H9 (cell line): ENCODE data around the gene LMTK3. TPM values are rescaled to one million over a fixed set of nuclear protein-coding genes. Genes with fewer than 3 reads are reported as not detected.

Source experiments
- DNase-seq: peaks from one replicate; pipeline ENCODE4 v3.0.0-alpha.2; 2017
- H2AFZ ChIP-seq: one replicate; pipeline ENCODE4 v1.6.1; 2013; ENCODE audit warnings: mild to moderate bottlenecking, low read length, control low read depth, moderate library complexity
- H2AK5ac ChIP-seq: 2 replicates; pipeline ENCODE4 v1.6.1; 2013; ENCODE audit warnings: low read length, control low read depth, mixed read lengths; ENCODE audit not compliant: insufficient read length
- H2BK120ac ChIP-seq: one replicate; pipeline ENCODE4 v1.6.1; 2013; ENCODE audit warnings: low read depth, mild to moderate bottlenecking, low read length, control low read depth, inconsistent platforms; ENCODE audit not compliant: poor library complexity, severe bottlenecking
- H2BK12ac ChIP-seq: 2 replicates; pipeline ENCODE4 v1.6.1; 2013; ENCODE audit warnings: low read length, control low read depth, mixed read lengths, low read depth; ENCODE audit not compliant: insufficient read length
- H2BK15ac ChIP-seq: 2 replicates; pipeline ENCODE4 v1.6.1; 2013; ENCODE audit warnings: low read depth, low read length, control low read depth
- H2BK20ac ChIP-seq: one replicate; pipeline ENCODE4 v1.6.1; 2013; ENCODE audit warnings: low read depth, mild to moderate bottlenecking, low read length, control low read depth, inconsistent platforms; ENCODE audit not compliant: poor library complexity, severe bottlenecking
- H2BK5ac ChIP-seq: 2 replicates; pipeline ENCODE4 v1.6.1; 2013; ENCODE audit warnings: low read length, control low read depth, mixed read lengths; ENCODE audit not compliant: insufficient read length
- H3K14ac ChIP-seq: 2 replicates; pipeline ENCODE4 v1.6.1; 2013; ENCODE audit warnings: low read length, control low read depth; ENCODE audit not compliant: insufficient read depth
- H3K18ac ChIP-seq: 2 replicates; pipeline ENCODE4 v1.6.1; 2013; ENCODE audit warnings: low read depth, mild to moderate bottlenecking, mixed read lengths, low read length, control low read depth; ENCODE audit not compliant: insufficient read length
- H3K23ac ChIP-seq: 2 replicates; pipeline ENCODE4 v1.6.1; 2013; ENCODE audit warnings: low read length, control low read depth, mixed read lengths, low read depth; ENCODE audit not compliant: insufficient read length
- H3K23me2 ChIP-seq: 2 replicates; pipeline ENCODE4 v1.6.1; 2013; ENCODE audit warnings: low read depth, mild to moderate bottlenecking, mixed read lengths, low read length, control low read depth; ENCODE audit not compliant: insufficient read length, poor library complexity, severe bottlenecking
- H3K27ac ChIP-seq: 2 replicates; pipeline ENCODE4 v1.5.1; 2013; ENCODE audit warnings: low read length, control low read depth, mixed read lengths, low read depth; ENCODE audit not compliant: insufficient read length
- H3K27me3 ChIP-seq: 2 replicates; pipeline ENCODE4 v1.6.1; 2013; ENCODE audit warnings: low read length, control low read depth, inconsistent platforms; ENCODE audit not compliant: insufficient read depth
- H3K4ac ChIP-seq: 2 replicates; pipeline ENCODE4 v1.6.1; 2013; ENCODE audit warnings: low read depth, mild to moderate bottlenecking, control low read depth, inconsistent platforms, low read length, moderate library complexity
- H3K4me1 ChIP-seq: 2 replicates; pipeline ENCODE4 v1.6.1; 2013; ENCODE audit warnings: low read length, control low read depth, inconsistent platforms; ENCODE audit not compliant: insufficient read depth
- H3K4me2 ChIP-seq: 2 replicates; pipeline ENCODE4 v1.6.1; 2013; ENCODE audit warnings: low read length, control low read depth, mixed read lengths; ENCODE audit not compliant: insufficient read length, insufficient read depth
- H3K56ac ChIP-seq: 2 replicates; pipeline ENCODE4 v1.6.1; 2013; ENCODE audit warnings: low read depth, mild to moderate bottlenecking, mixed read lengths, low read length, control low read depth; ENCODE audit not compliant: insufficient read length
- H3K79me1 ChIP-seq: 2 replicates; pipeline ENCODE4 v1.6.1; 2013; ENCODE audit warnings: low read depth, mild to moderate bottlenecking, moderate library complexity, low read length, control low read depth, inconsistent platforms; ENCODE audit not compliant: insufficient read depth, poor library complexity, severe bottlenecking
- H3K79me2 ChIP-seq: 2 replicates; pipeline ENCODE4 v1.6.1; 2013; ENCODE audit warnings: low read length, control low read depth, inconsistent platforms; ENCODE audit not compliant: insufficient read depth
- H3K9ac ChIP-seq: 2 replicates; pipeline ENCODE4 v1.6.1; 2013; ENCODE audit warnings: low read length, control low read depth, mixed read lengths; ENCODE audit not compliant: insufficient read length; ENCODE audit errors: extremely low read depth
- H3K9me3 ChIP-seq: one replicate; pipeline ENCODE4 v1.6.1; 2013; ENCODE audit warnings: low read depth, low read length, inconsistent platforms; ENCODE audit not compliant: control insufficient read depth
- H3T11ph ChIP-seq: one replicate; pipeline ENCODE4 v1.6.1; 2013; ENCODE audit warnings: mild to moderate bottlenecking, low read length, control low read depth, inconsistent platforms
- H4K20me1 ChIP-seq: one replicate; pipeline ENCODE4 v1.6.1; 2013; ENCODE audit not compliant: control insufficient read depth, insufficient read length, insufficient read depth
- H4K5ac ChIP-seq: 2 replicates; pipeline ENCODE4 v1.6.1; 2013; ENCODE audit warnings: low read depth, mild to moderate bottlenecking, mixed read lengths, low read length, control low read depth; ENCODE audit not compliant: insufficient read length
- H4K8ac ChIP-seq: replicated peaks from 2 replicates; pipeline ENCODE4 v1.6.1; 2013; ENCODE audit warnings: low read length, control low read depth, mixed read lengths, low read depth; ENCODE audit not compliant: insufficient read length
- H4K91ac ChIP-seq: 2 replicates; pipeline ENCODE4 v1.6.1; 2013; ENCODE audit warnings: low read depth, mild to moderate bottlenecking, moderate library complexity, mixed read lengths, low read length, control low read depth; ENCODE audit not compliant: insufficient read length
- H3K27ac Mint-ChIP-seq, 3 experiments: 2 replicates in 2 of 3; 3 replicates in 1 of 3; pipeline ENCODE4 v1.8.0; 2020 to 2021; ENCODE audit warnings: mixed read lengths in 3 of 3, mild to moderate bottlenecking in 1 of 3, moderate library complexity in 1 of 3
- H3K27me3 Mint-ChIP-seq: 2 replicates; pipeline ENCODE4 v1.8.0; 2021; ENCODE audit warnings: low read depth, mild to moderate bottlenecking, moderate library complexity, mixed read lengths
- H3K36me3 Mint-ChIP-seq, 3 experiments: 2 replicates in 2 of 3; 3 replicates in 1 of 3; pipeline ENCODE4 v1.8.0; 2020 to 2021; ENCODE audit warnings: low read depth in 3 of 3, mixed read lengths in 3 of 3; ENCODE audit not compliant: insufficient read depth in 1 of 3
- H3K4me1 Mint-ChIP-seq, 2 experiments: 2 replicates each; pipeline ENCODE4 v1.8.0; 2020; ENCODE audit warnings: mixed read lengths in 2 of 2
- H3K4me3 Mint-ChIP-seq, 2 experiments: 2 replicates in 1 of 2; 3 replicates in 1 of 2; pipeline ENCODE4 v1.8.0; 2020 to 2021; ENCODE audit warnings: mild to moderate bottlenecking in 2 of 2, mixed read lengths in 2 of 2, moderate library complexity in 1 of 2
- H3K9me3 Mint-ChIP-seq, 2 experiments: 2 replicates in 1 of 2; 3 replicates in 1 of 2; pipeline ENCODE4 v1.8.0; 2020; ENCODE audit warnings: mild to moderate bottlenecking in 2 of 2, mixed read lengths in 2 of 2, moderate library complexity in 1 of 2
- WGBS: extraction: QIAGEN DNeasy Blood & Tissue Kit; methylation state at CpG from one replicate; pipeline ENCODE4 v1.1.7; 2013; ENCODE audit warnings: missing lambda C conversion rate, low lambda C conversion rate, mixed read lengths; ENCODE audit not compliant: insufficient read length; ENCODE audit errors: extremely low coverage; 5-methylcytosine and 5-hydroxymethylcytosine counted together
- total RNA-seq: library from RNA; stranded (reverse); gene quantifications from 2 replicates; pipeline ENCODE4 v1.2.1, GENCODE V29; 2021
- TF ChIP-seq, protein P1 (sequence below): fragments of 200-600 bp; sonication (generic); conservative IDR thresholded peaks from 3 replicates; pipeline ENCODE4 v1.8.0; 2021; ENCODE audit warnings: antibody characterized with exemption, mild to moderate bottlenecking

Gene LMTK3
- total RNA-seq, 1 experiment from 2014 or later: 14.4 TPM

DNA sequence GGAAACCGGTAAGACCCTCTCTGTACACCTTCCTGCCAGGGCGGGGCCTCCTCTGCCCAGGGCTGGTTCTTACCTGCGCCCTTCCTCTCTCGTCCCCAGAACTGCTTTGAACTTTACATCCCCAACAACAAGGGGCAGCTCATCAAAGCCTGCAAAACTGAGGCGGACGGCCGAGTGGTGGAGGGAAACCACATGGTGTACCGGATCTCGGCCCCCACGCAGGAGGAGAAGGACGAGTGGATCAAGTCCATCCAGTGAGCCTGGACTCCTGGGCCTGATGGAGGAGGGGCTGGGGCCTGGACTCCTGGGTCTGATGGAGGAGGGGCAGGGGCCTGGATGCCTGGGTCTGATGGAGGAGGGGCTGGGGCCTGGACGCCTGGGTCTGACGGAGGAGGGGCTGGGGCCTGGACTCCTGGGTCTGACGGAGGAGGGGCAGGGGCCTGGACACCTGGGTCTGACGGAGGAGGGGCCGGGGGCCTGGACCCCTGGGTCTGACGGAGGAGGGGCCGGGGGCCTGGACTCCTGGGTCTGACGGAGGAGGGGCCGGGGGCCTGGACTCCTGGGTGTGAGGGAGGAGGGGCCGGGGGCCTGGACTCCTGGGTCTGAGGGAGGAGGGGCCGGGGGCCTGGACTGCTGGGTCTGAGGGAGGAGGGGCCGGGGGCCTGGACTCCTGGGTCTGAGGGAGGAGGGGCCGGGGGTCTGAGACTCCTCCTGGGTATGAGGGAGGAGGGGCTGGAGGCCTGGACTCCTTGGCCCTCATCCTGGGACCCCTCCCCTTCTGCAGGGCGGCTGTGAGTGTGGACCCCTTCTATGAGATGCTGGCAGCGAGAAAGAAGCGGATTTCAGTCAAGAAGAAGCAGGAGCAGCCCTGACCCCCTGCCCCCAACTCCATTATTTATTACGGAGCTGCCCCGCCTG, 33.0 kb downstream of the LMTK3 start:
- Mint-ChIP-seq H3K4me1 (peaks cover 2 to 11% of the 10 kb centered on the region in 2 experiments; a peak in 3 of 4 replicates), H3K4me3 (no peak overlapping the region), H3K9me3 (no peaks in the 10 kb centered on the region), H3K27me3 (no peaks in the 10 kb centered on the region), H3K36me3 (peaks cover 32 to 70% (median 55%) of the 10 kb centered on the region in 3 experiments), H3K27ac (no peak overlapping the region)
- Histone ChIP-seq H3K9me3 (no peaks in the 10 kb centered on the region), H3K23ac (no peak overlapping the region), H2BK5ac (no peak overlapping the region), H3K79me1 (no peaks in the 10 kb centered on the region), H3K4me2 (no peak overlapping the region), H3K4me1 (no peaks in the 10 kb centered on the region), H3K23me2 (no peaks in the 10 kb centered on the region), H2BK120ac (no peak overlapping the region), H3K56ac (no peak overlapping the region), H2BK12ac (no peak overlapping the region), H2BK20ac (no peak overlapping the region), H3K27ac (no peak overlapping the region), H3K18ac (no peak overlapping the region), H2AFZ (no peak overlapping the region), H3T11ph (no peak overlapping the region), H2BK15ac (no peak overlapping the region), H3K14ac (no peak overlapping the region), H3K4ac (no peak overlapping the region), H4K91ac (no peak overlapping the region), H3K9ac (no peak overlapping the region), H2AK5ac (no peak overlapping the region), H4K8ac (no peak overlapping the region), H4K5ac (no peak overlapping the region), H3K27me3 (no peaks in the 10 kb centered on the region), H3K79me2 (no peaks in the 10 kb centered on the region), H4K20me1 (no peaks in the 10 kb centered on the region)
- no peak for DNase-seq
- no CpG with 5 or more reads among the region's 29 CpGs for WGBS
- TF ChIP-seq, protein P1, sequence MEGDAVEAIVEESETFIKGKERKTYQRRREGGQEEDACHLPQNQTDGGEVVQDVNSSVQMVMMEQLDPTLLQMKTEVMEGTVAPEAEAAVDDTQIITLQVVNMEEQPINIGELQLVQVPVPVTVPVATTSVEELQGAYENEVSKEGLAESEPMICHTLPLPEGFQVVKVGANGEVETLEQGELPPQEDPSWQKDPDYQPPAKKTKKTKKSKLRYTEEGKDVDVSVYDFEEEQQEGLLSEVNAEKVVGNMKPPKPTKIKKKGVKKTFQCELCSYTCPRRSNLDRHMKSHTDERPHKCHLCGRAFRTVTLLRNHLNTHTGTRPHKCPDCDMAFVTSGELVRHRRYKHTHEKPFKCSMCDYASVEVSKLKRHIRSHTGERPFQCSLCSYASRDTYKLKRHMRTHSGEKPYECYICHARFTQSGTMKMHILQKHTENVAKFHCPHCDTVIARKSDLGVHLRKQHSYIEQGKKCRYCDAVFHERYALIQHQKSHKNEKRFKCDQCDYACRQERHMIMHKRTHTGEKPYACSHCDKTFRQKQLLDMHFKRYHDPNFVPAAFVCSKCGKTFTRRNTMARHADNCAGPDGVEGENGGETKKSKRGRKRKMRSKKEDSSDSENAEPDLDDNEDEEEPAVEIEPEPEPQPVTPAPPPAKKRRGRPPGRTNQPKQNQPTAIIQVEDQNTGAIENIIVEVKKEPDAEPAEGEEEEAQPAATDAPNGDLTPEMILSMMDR: no peak
